GM18519 (cell line): ENCODE data around the gene SMTN.
"Not testable (repeated sequence)": the region's sequence is repeated elsewhere in the genome, so short reads cannot be mapped to it uniquely, and the experiment has no call there.

Source experiments
- ATAC-seq: cut with Tn5 transposase; IDR thresholded peaks from one replicate; pipeline ENCODE4 v1.9.1; 2021; ENCODE audit warnings: mild to moderate bottlenecking, moderate library complexity; ENCODE audit not compliant: unreplicated experiment, low FRiP score

SMTN gene

DNA sequence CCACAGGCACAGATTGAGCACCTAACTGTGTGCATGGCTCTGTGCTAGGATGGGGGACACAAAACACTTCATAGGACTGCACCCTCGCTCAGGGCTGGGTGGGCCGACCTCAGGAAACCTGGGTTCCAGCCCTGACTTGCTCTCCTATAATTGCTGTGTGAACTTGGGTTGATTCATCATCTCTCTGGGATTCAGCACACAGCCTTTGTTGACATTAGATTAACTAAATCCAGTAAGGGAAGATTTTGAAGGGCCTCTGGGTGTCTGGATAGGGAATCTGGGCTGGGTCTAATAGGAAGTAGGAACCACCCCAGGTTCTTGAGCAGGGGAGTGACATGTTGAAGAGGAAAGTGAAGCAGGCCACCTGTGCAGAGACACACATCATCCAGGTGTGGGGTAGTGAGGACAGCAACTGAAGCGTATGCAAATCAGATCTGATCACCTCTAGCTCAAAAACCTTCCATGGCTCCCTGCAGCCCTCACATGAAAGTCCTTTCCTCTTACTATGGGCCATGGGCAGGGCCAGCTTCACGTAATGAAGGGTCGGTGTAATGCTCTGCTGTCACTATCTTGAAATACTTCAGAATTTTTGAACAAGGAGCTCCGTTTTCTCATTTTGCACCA is 11.3 kb upstream of the SMTN start:
- ATAC-seq: not testable (repeated sequence)

DNA sequence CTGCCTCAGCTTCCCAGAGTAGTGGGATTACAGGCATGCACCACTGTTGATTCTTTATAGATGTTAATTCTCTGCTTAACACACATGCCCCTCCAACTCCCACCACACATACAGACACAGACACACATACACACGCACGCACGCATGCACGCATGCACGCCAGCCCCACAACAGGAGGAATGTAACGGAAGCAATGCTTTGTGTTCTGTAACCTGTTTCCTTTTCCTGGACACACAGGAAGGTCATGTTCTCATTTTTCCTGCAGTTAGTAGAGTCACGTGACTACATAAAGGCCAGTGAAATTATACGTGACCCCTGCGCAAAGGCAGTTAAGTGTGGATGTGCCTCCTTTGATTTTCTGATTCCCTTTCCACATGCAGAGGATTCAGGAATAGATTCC is 8.0 kb upstream of the SMTN start:
- ATAC-seq: not testable (repeated sequence)

DNA sequence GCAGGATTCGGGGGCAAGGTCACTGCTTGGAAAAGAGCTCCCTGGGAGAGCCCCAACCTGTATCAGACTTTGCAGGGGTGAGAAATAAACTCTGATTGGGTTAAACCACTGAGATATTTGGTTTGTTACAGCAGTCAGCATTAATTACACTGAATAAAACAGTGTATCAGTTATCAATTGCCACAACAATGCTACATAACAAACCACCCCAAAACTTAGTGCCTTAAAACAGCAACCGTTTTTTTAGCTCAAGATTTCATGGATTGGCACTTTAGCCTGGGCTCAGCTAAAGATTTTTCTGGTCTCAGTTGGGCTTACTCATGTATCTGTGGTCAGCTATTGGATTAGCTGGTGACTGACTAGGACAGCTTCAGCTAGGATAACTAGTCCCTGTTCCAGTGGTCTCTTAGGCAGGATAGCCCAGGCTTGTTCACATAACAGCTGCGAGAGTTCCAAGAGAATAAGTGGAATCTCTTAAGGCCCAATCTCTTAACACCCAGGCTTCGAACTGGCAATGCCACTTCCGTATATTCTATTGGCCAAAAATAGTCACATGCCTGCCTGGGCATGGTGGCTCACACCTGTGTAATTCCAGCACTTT is 7.5 kb upstream of the SMTN start:
- not testable (repeated sequence) for ATAC-seq

DNA sequence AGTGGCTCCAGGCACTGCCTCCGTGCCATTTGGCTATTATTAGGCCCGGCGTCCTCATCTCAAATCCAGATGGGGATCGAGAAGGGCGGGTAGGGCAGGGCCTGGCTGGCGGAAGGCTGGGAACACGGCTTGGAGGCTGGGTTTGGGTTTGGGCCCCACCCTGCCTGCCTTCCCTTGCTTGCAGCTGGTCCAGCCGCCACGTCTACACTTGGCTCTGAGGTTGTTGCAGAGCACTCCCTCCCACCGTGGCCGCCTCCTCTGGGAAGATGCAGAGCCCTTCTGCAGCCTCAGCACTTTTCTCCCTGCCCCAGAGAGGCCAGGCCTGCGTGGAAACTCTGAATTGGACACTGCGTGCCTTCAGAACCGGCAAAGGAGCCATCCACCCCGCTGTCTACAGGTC is 5.2 kb upstream of the SMTN start:
- ATAC-seq: no peak

DNA sequence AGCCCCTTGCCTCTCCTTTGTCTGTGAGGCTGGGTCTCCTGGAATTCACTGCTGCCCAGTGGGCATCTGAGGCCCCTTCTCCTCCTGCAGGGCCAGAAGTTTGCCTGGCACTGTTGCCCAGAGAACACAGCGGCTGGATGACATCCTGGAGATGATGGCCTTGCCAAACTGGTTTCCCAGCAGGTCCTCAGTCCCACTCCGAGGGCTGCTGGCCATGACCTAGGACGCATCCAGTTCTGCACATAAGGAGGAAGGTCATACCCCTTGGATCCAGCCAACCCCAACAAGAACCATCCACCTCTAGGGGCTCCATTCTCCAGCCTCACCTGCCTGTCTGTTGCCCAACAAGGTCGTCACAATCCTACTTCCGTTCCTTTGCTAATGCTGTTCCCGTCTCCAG is 3.4 kb upstream of the SMTN start:
- ATAC-seq: no peak

DNA sequence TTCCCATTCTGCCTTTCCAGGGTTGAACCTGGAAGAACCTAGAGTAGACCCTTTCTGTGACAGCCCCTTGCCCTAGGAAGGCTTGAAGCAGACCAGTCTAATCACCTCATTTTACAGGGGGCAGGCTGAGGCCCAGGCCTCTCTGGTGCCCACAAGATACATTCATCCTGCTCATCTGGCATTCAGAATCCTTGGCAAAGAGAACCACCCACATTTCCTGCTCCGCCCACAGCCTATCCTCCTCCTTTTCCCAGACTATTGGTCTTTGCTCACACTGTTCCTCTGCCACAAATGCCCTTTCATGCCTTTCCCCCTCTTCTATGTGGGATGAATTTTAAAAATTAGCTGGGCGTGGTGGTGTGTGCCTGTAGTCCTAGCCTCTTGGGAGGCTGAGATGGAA is 2.7 kb upstream of the SMTN start:
- ATAC-seq: not testable (repeated sequence)

DNA sequence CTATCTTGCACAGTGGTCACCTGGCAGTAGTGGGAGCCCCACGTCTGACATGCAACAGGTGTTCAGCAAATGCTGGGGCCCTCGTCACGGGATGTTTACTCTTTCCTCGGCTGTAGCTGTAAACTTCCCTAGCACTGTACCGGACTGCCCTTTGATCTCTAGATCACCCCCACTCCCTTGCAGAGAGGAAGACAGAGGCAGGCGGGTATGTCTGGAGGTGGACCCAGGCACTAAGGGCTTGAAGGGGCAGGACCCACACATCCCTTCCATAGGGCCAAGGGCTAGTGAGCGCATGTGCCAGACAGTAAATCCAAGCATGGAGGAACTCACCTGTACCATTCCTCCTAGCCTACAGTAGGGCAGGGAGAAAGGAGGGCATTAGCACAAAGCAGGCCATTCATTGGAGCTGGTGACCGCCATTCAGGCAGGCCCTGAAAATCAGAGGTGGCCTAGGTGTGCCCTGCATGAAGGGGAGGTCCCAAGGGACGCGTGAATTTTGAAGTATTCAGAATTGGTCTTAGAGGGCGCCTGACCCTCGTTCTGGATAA is 1.9 kb upstream of the SMTN start:
- no peak for ATAC-seq

DNA sequence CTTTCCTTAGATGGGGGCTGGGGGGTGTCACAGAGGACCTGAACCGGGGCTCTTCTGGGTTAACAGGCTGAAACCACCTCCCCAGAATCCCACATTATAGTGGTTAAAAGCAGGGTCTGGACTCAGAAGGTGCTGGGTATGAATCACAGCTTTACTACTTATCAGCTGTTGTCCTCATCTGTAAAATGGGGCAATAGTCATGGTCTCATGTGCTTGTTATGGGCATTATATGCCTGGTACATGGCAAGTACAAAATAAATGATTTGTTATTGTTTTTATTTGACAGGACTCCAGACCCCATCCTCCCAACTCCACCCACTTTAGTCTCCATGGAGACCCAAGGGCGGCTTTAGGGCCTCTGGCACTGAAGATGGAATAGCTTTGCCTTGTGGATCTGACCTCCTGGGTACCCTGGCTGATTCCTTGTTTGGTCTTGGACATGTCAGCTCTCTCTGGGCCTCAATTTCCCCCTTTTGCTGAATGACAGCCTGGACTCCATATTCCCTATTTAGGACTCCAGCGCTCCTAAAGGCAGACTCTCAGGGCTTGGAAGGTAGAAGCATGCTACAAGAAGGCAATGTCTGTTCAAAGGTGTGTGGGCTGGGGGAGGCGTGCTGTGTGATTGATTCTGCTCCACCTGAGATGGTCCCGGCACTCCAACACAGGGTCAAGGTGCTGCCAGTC is 812 bp upstream of the SMTN start:
- no peak for ATAC-seq

DNA sequence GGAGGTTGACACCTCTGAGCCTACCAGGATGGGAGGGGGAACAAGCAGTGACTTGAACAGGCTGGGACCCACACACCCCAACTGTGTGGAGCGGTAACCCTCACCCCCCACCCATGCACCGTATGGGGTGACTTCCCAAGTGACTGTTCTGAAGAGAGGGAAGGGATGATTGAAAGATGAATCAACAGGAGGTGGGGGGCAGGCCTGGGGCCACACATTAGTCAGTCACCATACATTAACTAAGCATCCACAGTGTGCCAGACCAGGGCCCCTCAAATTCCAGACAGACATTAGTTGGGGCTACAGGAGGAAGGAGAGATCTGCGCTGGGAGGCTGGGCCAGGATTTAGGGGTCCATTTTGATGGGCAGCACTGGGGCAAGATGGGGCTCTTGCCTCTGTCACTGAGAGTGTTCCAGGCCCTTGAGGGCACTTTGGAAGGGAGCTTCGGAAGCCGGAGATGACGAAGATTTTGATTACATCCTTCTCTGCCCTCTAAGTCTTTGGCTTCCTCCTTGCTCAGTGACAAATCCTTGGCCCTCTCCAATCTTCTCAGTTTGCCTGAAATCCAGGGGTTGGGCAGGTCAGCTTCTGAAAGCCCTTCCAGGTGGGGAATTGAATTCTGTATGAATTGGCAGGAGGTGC is 966 bp downstream of the SMTN start:
- no peak for ATAC-seq

DNA sequence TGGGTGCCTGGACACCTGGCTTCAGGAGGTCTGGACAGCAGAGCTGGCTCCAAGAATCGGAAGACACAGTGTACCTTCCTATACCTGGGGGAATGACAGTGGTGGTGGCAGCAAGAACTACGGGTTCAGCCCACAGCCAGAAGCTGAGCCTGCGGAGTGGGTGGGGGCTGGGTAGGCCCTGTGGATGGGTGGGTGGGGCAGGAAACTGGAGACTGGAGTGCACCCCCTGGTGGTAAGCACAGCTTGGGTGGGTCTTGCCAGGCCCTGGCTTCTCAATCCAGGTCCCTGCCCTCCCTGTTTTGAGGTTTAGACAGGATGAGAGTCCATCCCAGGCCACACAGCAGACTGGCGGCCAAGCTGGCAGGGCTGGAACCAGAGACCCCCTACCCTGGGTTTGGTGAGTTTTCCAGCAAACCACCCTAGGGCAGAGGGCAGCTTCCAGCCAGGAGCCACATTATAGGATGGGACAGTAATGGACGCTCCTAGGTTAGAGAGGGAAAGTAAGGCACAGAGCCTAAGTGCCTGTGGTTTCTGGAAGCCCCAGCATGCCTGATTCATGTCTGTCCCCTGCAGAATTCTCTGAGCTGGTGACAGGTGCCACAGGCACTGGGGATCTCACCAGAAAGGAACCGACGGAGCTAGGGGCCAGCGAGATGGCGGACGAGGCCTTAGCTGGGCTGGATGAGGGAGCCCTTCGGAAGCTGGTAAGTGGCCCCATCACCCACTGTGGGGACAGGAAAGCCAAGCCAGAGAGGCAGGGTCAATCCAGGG is 1.7 kb downstream of the SMTN start:
- ATAC-seq: no peak

DNA sequence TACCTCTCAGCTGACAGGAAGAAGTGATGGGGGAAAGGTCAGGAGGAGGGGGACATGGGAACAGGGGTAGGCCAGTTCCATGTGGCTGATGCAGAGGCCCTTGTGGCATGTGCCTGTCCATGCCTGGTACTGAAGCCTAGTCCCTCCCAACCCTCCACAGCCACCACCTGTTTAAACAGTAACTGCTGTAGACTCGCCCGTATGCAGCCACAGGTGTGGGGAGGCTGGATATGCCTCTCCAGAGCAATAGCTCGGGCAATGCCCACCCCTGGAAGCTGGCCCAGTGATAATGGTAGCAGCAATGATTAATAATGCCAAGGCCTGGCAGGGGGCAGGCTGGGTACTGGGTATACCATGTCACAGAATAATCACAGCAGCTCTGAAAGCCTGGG is 2.3 kb downstream of the SMTN start:
- no peak for ATAC-seq

DNA sequence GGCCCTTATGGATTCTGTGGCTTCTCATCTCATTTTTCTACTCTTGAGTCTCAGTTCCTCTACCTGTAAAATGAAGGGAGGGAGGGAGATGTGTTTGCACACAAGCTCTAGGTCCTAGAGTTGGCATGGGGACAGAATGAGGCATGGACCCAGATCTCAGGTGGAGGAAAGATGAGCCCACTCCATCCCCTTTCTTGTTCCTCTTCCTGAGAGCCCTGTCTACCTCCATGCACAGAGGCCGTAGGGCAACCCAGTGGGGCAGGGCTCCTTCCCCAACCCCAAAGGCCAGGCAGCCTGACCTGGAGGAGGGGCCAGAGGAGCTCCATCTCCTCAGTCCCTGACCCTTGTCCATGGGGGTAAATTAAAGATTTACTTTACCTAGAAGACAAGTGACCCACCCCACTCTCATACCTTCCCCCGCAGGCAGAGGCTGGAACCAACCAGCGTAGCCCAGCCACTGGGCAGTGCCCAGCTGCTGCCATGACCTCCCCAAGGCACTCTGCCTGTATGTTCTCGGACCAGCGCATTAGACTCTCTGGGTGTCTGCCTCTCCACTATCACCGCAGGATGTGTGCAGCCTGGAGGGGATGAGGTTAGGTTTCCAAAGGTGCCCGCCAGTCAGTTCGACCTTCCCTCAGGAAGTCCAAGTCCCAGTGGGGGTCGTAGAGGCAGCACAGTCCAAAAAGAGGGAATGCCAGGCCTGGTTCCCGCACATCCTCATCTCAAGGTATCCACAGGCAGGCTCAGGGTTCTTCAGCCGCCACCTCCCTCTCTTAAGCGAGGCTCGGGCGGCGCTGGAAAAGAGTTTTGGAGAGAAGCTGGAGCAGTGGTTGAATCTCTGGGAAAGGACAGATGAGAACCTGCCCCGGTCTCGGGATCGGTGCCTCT is 3.0 kb downstream of the SMTN start:
- no peak for ATAC-seq

DNA sequence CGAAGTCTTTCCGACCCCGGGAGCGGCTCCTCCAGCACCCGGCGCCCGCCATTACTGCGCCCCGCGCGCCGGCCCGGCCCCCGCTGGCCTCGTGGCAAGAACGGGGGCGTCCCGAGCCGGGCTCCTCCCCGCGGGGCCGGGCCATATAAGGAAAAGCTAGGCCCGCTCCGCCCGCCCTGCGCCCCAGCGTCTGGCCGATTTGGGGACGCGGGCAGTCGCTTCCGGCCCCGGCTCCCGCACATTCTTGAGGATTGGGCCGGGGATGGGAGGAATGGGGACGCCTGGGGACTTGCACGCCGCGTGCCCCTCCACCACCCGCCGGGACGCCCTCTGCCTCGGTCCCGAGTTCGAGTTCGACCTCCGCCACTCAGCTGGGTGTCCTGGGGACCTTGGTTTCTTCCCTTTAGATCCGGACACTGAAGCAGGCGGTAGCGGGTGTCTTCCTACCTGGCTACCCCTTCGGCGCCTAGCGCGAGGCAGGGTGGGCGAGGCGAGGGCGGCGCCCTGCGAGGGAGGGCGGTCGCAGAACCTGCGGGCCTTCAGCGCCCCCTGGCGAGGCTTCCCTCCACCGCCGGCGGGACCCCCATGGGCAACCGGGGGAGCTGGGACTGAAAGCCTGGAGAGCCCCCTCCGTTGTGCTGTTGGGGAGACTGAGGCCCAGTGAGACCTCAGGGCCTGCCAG is 3.8 kb downstream of the SMTN start:
- no peak for ATAC-seq

DNA sequence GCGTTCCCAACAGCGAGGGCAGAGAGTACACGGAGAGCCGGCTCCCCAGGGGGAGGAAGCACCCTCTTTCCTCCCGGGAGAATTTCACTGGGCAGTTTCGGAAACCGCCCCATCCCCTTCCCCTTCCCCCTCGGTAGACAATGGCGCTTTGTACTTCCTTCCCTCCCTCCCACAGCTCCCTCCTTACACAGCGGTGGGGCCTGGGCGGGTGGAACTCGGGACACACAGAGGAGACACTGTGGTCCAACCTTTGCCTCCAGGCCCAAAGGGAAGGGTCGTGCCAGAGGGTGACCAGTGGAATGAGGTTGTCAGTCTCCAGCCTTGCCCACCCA is 4.3 kb downstream of the SMTN start:
- no peak for ATAC-seq

DNA sequence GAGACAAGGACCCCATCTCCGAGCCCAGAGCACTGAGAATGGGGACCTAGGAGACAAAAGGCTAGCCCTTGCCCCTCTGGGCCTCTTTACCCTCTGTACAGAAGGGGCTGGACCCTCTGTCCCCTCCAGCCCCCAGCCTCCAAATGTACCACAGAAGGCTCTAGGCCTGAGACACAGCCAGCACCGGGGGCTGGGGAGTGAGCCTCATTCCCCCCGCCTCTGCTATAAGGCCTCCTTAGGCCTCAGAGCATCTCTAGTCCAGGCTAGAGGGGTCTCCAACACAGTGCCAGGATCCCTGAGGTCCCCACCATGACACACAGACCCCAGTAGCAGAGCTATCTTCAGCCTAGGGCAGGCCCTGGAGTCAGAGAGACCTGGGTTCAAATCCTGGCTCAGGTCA is 4.8 kb downstream of the SMTN start:
- no peak for ATAC-seq

DNA sequence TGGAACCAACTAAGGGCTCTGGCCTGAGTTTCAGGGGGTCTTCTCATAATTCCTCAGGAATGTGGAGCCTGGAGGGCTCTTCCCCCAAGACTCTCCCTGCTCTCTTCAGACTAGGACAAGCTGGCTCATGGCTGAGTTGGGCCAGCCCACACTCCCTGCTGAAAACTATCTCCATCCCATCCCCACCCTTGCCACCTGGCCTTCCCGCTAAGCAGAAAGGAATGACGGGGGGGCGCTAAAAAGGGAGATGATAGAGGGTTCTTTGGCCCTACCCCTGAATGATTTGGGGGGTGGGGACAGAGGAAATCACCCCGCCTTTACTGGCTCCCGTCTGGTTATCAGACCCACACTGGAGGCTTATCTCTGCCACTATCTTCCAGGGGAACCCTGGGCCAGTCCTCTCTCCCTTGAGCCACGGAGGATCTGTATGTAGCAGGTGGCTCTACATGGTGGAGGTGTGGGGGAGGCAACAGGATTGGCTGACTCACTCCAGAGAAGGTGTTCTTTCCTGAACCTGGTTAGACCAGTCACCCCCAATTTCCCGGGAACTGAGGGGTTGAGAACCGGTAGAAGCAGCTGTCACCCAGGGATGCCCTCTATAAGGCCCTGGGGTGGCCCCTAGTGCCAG is 5.7 kb downstream of the SMTN start:
- no peak for ATAC-seq

DNA sequence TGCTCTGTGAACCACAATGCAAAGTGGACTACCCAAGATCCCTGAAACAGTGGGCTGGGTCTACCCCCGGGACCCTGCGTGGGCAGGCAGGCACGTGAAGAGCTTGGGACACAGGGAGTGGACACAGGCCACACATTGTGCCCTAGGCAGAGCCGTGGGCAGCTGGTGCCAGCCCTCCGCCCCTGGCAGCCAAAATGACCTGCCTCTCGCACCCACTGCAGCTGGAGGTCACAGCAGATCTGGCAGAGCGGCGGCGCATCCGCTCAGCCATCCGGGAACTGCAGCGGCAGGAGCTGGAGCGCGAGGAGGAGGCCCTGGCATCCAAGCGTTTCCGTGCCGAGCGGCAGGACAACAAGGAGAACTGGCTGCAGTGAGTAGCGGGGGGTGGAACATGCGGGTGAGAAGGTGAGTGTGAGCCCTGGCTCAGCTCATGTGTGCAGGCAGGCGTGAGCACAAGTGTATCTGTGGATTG is 6.7 kb downstream of the SMTN start:
- no peak for ATAC-seq

DNA sequence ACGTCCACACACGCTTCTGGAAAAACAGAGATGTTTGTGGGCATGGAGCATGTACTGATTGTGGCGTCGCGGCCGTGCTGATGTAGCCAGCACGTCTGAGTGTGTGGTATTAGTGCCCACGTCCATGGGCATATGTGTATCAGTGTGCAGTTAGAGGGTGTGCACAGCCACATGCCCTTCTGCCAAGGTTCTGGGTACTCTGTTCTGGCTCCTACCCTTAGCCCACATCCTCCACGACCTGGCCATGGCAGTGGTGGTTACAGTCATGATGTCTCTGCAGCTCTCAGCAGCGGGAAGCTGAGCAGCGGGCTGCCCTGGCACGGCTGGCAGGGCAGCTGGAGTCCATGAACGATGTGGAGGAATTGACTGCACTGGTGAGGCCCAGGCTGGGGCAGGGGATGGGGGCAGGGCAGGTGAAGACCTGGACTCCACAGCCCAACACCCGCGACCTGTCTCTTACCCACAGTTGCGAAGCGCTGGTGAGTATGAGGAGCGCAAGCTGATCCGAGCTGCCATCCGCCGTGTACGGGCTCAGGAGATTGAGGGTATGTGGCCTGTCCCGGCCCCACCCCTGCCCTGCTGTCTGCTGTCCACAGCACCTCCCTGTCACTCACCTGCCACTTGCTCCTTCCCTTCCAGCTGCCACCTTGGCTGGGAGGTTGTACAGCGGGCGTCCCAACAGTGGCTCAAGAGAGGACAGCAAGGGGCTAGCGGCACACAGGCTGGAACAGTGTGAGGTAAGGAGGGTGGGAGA is 7.3 kb downstream of the SMTN start:
- ATAC-seq: no peak
